Astrocyte of the cerebellum (primary cell): ENCODE results near the gene FBXW4.

Experiments used
- DNase-seq: peaks from one replicate; pipeline ENCODE4 v3.0.0-alpha.2; 2011; ENCODE audit warnings: low read depth
- H3K4me3 ChIP-seq: 2 replicates; pipeline ENCODE4 v1.5.1; 2011; ENCODE audit warnings: mild to moderate bottlenecking, low read depth, low read length, moderate library complexity
- in situ Hi-C: cut with HindIII; loops from 2 replicates; pipeline ENCODE4 v1.10.0; 2017; ENCODE audit warnings: low sequenced_read_pairs
- TF ChIP-seq, protein P1 (sequence below): IDR thresholded peaks from 2 replicates; pipeline ENCODE4 v1.5.1; 2012; ENCODE audit warnings: low read length, low read depth, moderate library complexity, mild to moderate bottlenecking; ENCODE audit errors: missing control alignments

FBXW4 gene

DNA sequence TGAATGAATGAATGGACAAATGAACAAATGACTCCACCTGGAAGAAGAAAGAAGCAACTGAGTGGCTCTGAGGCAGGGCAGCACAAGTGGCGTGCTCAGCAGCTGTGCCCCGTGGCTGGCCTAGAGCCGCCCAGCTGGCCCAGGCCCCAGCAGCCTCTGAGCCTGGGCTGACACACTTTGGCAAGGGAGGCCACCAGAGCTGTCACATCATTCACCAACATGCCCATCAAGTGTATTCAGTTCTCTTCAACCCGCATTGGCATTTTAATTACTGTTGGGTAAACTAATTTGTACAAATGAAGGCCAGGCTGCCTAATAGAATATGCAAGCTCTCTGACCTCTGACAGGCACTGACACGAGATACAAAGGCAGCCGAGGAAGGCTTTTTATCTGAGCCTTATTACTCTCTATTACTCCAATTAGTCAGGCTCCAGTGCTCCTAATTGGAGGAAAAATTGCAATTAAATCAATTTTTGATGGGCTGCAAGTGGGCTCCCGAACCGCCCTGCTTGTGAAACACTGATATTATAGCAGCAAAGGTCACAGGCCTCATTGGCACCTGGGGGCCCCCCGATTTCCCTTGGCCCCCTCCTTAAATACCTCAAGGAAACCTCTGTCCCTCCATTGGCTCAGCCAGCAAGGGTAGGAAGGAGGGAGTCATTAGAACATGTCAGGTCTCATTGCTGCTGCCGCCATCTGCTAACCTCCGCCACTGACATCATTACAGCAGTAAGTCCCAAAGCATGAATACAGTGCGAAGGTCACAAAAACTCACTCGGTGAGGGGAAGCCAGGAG is 64.9 kb downstream of the FBXW4 start:
- TF ChIP-seq, protein P1, sequence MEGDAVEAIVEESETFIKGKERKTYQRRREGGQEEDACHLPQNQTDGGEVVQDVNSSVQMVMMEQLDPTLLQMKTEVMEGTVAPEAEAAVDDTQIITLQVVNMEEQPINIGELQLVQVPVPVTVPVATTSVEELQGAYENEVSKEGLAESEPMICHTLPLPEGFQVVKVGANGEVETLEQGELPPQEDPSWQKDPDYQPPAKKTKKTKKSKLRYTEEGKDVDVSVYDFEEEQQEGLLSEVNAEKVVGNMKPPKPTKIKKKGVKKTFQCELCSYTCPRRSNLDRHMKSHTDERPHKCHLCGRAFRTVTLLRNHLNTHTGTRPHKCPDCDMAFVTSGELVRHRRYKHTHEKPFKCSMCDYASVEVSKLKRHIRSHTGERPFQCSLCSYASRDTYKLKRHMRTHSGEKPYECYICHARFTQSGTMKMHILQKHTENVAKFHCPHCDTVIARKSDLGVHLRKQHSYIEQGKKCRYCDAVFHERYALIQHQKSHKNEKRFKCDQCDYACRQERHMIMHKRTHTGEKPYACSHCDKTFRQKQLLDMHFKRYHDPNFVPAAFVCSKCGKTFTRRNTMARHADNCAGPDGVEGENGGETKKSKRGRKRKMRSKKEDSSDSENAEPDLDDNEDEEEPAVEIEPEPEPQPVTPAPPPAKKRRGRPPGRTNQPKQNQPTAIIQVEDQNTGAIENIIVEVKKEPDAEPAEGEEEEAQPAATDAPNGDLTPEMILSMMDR = no peak
- DNase-seq = no peak
- in situ Hi-C loops = no loop called here
- no peak overlapping the region for H3K4me3 ChIP-seq

DNA sequence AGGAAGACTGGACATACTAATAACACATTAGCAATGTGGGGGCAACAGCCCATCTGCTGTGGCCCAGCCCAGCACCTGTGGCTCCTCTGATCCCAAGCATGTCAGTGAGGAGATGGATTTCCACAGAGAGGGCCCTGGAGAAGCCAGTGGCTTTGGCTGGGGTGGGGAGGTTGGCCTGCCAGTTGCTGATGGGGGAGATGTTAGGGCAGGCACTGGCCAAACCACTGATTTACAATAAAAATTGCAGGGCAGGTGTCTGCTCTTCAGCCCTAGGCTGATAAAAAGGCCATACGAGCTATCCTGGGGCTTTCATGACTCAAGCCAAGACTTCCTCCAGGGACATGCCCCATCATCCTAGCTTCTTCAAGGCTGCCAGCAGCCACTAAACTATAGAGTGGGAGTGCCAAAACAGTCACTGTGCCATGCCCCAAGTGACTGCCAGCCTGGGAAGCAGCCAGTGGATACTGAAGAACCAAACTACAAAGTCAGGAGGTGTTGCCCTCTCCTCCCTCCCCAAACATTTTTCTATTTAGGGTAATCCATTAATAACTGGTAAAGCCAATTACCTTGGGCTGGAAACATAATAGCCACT is 69.1 kb downstream of the FBXW4 start:
- DNase-seq = no peak
- H3K4me3 ChIP-seq = no peak overlapping the region
- TF ChIP-seq, protein P1 = no peak
- in situ Hi-C loops = no loop called here

DNA sequence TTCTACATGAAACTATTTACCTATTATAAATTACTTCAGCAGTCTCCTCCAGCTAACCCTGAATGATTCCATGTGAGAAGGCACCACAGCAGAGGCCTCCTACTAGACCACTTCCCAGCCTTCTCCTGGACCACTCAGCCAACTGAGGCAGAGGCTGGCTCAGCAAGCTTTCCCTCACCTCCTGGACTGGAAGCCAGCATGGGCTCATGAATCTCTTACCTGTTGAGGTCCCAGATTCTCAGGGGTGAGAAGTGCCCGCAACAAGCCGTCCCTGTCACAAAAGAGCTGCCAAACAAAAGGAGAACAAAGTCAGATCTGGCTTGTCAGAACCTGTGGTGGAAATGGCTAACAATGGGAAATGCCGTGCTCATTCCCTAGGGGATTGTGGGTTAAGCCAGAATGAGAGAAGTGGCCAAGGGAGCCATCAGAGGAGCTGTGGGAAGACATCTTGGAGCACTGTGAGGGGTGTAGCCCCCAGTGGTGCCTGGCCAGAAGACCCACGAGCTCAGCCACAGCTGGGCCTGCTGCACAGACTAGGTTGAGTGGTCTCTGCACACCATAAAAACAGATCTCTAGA is 70.4 kb downstream of the FBXW4 start:
- TF ChIP-seq, protein P1 = no peak
- no peak for DNase-seq
- H3K4me3 ChIP-seq = no peak overlapping the region
- in situ Hi-C loops = no loop called here

DNA sequence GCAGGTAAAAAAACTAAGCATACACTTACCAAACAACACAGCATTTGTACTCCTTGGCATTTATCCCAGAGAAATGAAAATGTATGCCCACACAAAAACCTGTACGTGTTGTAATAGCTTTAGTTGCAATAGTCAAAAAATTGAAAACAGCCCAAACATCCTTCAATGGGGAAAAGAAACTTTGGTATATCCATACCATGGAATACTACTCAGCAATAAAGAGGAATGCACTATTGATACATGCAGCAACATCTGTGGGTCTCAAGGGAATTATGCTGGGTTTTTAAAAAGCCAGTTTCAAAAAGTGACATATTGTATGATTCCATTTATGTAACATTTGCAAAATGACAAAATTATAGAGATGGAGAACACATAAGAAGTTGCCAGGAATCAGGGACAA is 71.4 kb downstream of the FBXW4 start:
- in situ Hi-C loops = no loop called here
- TF ChIP-seq, protein P1 = no peak
- DNase-seq = no peak
- H3K4me3 ChIP-seq = no peak overlapping the region

DNA sequence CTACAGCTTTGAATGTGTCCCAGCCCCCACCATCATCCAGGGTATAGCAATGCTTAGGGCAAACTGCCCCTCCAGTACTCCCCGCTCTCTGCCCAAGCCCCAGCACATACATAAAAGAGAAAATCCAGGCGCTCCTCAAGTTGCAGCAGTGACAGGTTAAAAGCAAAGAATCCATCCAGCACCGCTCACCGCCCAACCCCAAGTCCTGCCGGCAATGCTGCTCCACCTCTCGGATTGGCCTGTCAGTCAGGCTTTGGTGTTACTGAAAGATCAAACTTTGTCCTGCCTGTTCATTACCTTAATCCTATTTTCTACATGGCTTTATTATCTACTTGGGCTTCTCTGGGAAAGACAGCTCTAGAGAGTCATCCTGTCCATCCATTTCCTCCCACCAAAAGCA is 75.0 kb downstream of the FBXW4 start:
- in situ Hi-C loops = no loop called here
- TF ChIP-seq, protein P1 = no peak
- no peak overlapping the region for H3K4me3 ChIP-seq
- DNase-seq = no peak

DNA sequence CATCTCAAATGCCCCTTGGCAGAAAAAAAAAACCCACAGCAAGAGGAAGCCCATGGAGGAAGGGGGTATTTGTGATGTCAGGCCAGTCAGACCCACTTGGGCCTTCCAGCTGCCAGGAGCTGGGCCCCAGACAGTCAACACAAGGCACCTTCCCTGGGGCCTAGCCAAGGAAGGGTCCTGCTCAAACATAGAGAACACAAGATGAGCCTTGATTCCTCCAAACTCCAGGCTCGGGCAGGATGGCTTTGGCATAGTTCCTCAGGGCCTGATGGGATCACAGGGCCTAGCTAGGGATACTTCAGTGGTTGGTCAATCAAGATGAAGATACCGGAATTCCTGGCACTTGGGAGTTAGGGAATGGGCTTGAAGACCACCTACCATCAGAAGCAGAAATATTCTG is 76.1 kb downstream of the FBXW4 start:
- in situ Hi-C loops = no loop called here
- DNase-seq = no peak
- TF ChIP-seq, protein P1 = no peak
- H3K4me3 ChIP-seq = no peak overlapping the region
